Endothelial cell of umbilical vein (primary cell): ENCODE results near the gene PNPLA7. TPM values are rescaled to one million over a fixed set of nuclear protein-coding genes. Genes with fewer than 3 reads are reported as not detected.

Source experiments
- BruUV-seq: library from RNA; stranded (reverse); fragments of 400-500 nt; replicated peaks from 2 replicates; lab custom pipeline; 2021; lab: Mats Ljungman, UMichigan
- CTCF ChIA-PET: fragments of 300-600, 350-600 bp; sonication (Branson Sonifier 250); formaldehyde crosslinking; loops from one replicate; lab custom pipeline; 2021; ENCODE audit warnings: antibody characterized with exemption, inconsistent platforms; lab: Charles Lee
- POLR2A ChIA-PET: fragments of 300-600, 350-600 bp; sonication (Branson Sonifier 250); formaldehyde crosslinking; loops from one replicate; lab custom pipeline; 2021; ENCODE audit warnings: antibody characterized with exemption, inconsistent platforms; lab: Charles Lee
- DNase-seq: peaks from one replicate; pipeline ENCODE4 v3.0.0-alpha.2; 2011; ENCODE audit warnings: low read depth, low spot score
- FAIRE-seq: peaks from 2 replicates; lab custom pipeline; 2011; peaks lifted over from hg19 to GRCh38; lab: Jason Lieb, UNC
- H2AFZ ChIP-seq: 2 replicates; pipeline ENCODE4 v1.6.0; 2012; ENCODE audit warnings: low read depth, low read length, control low read depth, inconsistent platforms
- H3K27ac ChIP-seq: 2 replicates; pipeline ENCODE4 v1.5.1; 2011; ENCODE audit warnings: low read depth, mild to moderate bottlenecking, control low read depth, low read length, moderate library complexity; ENCODE audit not compliant: insufficient read depth
- H3K27me3 ChIP-seq, 2 experiments: 2 replicates each; pipeline versions ENCODE4 v1.6.0 to v1.6.1; 2011; ENCODE audit warnings: low read length in 2 of 2, mixed read lengths in 1 of 2; ENCODE audit not compliant: control insufficient read depth in 2 of 2, insufficient read depth in 2 of 2
- H3K36me3 ChIP-seq, 2 experiments: 2 replicates in 1 of 2; 3 replicates in 1 of 2; pipeline ENCODE4 v1.5.1; 2011; ENCODE audit warnings: low read length in 2 of 2, mild to moderate bottlenecking in 1 of 2, moderate library complexity in 1 of 2; ENCODE audit not compliant: control insufficient read depth in 2 of 2, insufficient read depth in 2 of 2; ENCODE audit errors: extremely low read depth in 1 of 2
- H3K4me1 ChIP-seq: 3 replicates; pipeline ENCODE4 v1.5.1; 2011; ENCODE audit warnings: mild to moderate bottlenecking, low read length; ENCODE audit not compliant: control insufficient read depth, insufficient read depth; ENCODE audit errors: extremely low read depth
- H3K4me2 ChIP-seq: 2 replicates; pipeline ENCODE4 v1.6.1; 2011; ENCODE audit warnings: low read length, control low read depth, mixed read lengths; ENCODE audit not compliant: insufficient read depth
- H3K4me3 ChIP-seq, 3 experiments: fragments of 200-600 bp in 1 of 3; sonication (generic), shearing (Covaris generic) in 1 of 3; replicated peaks in 1 of 3; 2 replicates each; pipeline ENCODE4 v1.5.1; 2011 to 2016; ENCODE audit warnings: control low read depth in 3 of 3, low read length in 3 of 3, mild to moderate bottlenecking in 2 of 3, inconsistent platforms in 1 of 3, low read depth in 1 of 3, moderate library complexity in 1 of 3; ENCODE audit not compliant: insufficient read depth in 1 of 3
- H3K79me2 ChIP-seq: 2 replicates; pipeline ENCODE4 v1.6.0; 2012; ENCODE audit warnings: low read length, inconsistent platforms; ENCODE audit not compliant: control insufficient read depth, insufficient read depth
- H3K9ac ChIP-seq: replicated peaks from 2 replicates; pipeline ENCODE3; 2011; ENCODE audit warnings: low read length, control low read depth; ENCODE audit not compliant: insufficient read depth; ENCODE audit errors: extremely low read depth
- H3K9me1 ChIP-seq: replicated peaks from 3 replicates; pipeline ENCODE4 v1.6.0; 2011; ENCODE audit warnings: mild to moderate bottlenecking, low read length; ENCODE audit not compliant: control insufficient read depth, insufficient read depth; ENCODE audit errors: extremely low read depth
- H3K9me3 ChIP-seq: replicated peaks from 2 replicates; pipeline ENCODE4 v1.5.1; 2012; ENCODE audit warnings: low read length, inconsistent platforms; ENCODE audit not compliant: control insufficient read depth, insufficient read depth
- H4K20me1 ChIP-seq: replicated peaks from 2 replicates; pipeline ENCODE3; 2011; ENCODE audit warnings: mild to moderate bottlenecking, low read length; ENCODE audit not compliant: control insufficient read depth, insufficient read depth; ENCODE audit errors: extremely low read depth
- CTCF ChIP-seq, 2 donors: IDR thresholded peaks; 1 replicate in 1 of 2; 2 replicates in 1 of 2; pipeline ENCODE4 v1.5.1; 2011; ENCODE audit warnings: low read length in 2 of 2, mild to moderate bottlenecking in 2 of 2, moderate library complexity in 2 of 2, control low read depth in 1 of 2, inconsistent platforms in 1 of 2, low read depth in 1 of 2; ENCODE audit not compliant: insufficient read depth in 1 of 2; ENCODE audit errors: extremely low read depth in 1 of 2
- EZH2 ChIP-seq: IDR thresholded peaks from 2 replicates; pipeline ENCODE4 v1.6.1; 2012; ENCODE audit warnings: borderline replicate concordance, low read depth, mild to moderate bottlenecking, moderate library complexity, low read length, inconsistent platforms; ENCODE audit not compliant: severe bottlenecking
- FOS ChIP-seq: IDR thresholded peaks from 2 replicates; pipeline ENCODE4 v1.6.1; 2011; ENCODE audit warnings: mild to moderate bottlenecking, low read length, moderate library complexity, borderline replicate concordance; ENCODE audit not compliant: insufficient read depth
- GATA2 ChIP-seq: IDR thresholded peaks from 2 replicates; pipeline ENCODE4 v1.7.0; 2011; ENCODE audit warnings: low read depth, mild to moderate bottlenecking, moderate library complexity, mixed read lengths, low read length; ENCODE audit not compliant: insufficient read length, insufficient read depth
- JUN ChIP-seq: IDR thresholded peaks from 2 replicates; pipeline ENCODE4 v1.6.1; 2011; ENCODE audit warnings: borderline replicate concordance, low read depth; ENCODE audit not compliant: insufficient read length, insufficient read depth
- MAX ChIP-seq: IDR thresholded peaks from 2 replicates; pipeline ENCODE4 v1.6.1; 2011; ENCODE audit not compliant: insufficient read depth, insufficient read length
- MYC ChIP-seq: IDR thresholded peaks from one replicate; pipeline ENCODE4 v1.6.1; 2011; ENCODE audit warnings: mild to moderate bottlenecking, low read depth, low read length
- POLR2A ChIP-seq: IDR thresholded peaks from 2 replicates; pipeline ENCODE4 v1.6.1; 2012; ENCODE audit warnings: low read depth, mild to moderate bottlenecking, control low read depth, low read length
- POLR2AphosphoS5 ChIP-seq: IDR thresholded peaks from 2 replicates; pipeline ENCODE4 v1.6.1; 2012; ENCODE audit warnings: low read depth, mild to moderate bottlenecking, control low read depth, low read length, moderate library complexity; ENCODE audit not compliant: insufficient read depth
- dilution Hi-C: fragments of 300-500 bp; cut with MboI; formaldehyde crosslinking; loops from one replicate; pipeline ENCODE4 v1.15.0; 2019; ENCODE audit warnings: low sequenced_read_pairs; ENCODE audit not compliant: extremely low pct_ligation_motif_present
- intact Hi-C: fragments of 100-400 bp; cut with micrococcal nuclease; formaldehyde crosslinking; loops from one replicate; pipeline ENCODE4 v1.10.0; 2022
- polyA plus RNA-seq, 4 experiments: library from polyadenylated mRNA; depleted of rRNA in 3 of 4; stranded (reverse) in 3 of 4; unstranded in 1 of 4; fragments of >200 nt; gene quantifications; 2 replicates each; pipeline versions ENCODE4 v1.2.1 to v1.2.3, GENCODE V29; 2011 to 2012; ENCODE audit warnings: missing spikeins in 1 of 4
- total RNA-seq: library from RNA; stranded (reverse); gene quantifications from 2 replicates; pipeline ENCODE4 v1.2.3, GENCODE V29; 2021

PNPLA7 gene
- total and polyA plus RNA-seq, 2 donors (not counting 3 experiments of a cell fraction or from before 2014, with no cell fraction given): 1.0 to 1.9 TPM

- dilution Hi-C loops (no loop called here), intact Hi-C loops (no loop called here)
- H2AFZ ChIP-seq: no peak overlapping the region
- H3K79me2 ChIP-seq: no peaks in the 10 kb centered on the region
- BruUV-seq: no TSS peak
- no peak overlapping the region for H3K27ac ChIP-seq
- H3K4me2 ChIP-seq: no peak overlapping the region
- no peaks in the 10 kb centered on the region for H3K4me1 ChIP-seq
- H3K4me3 ChIP-seq: no peak overlapping the region
- TF ChIP-seq MAX (no peak), FOS (no peak)
- DNase-seq (no peak), FAIRE-seq (no peak)
- ChIA-PET POLR2A (no interaction called here), CTCF (interaction anchor here (1.0 kb wide), 1 partner anchor 8 kb away, joined by 3 read pairs; no protein-coding TSS in a partner anchor)
- no peaks in the 10 kb centered on the region for H3K9me1 ChIP-seq
- no peaks in the 10 kb centered on the region for H4K20me1 ChIP-seq
- no peak overlapping the region for H3K9ac ChIP-seq
- no peaks in the 10 kb centered on the region for H3K9me3 ChIP-seq
- H3K36me3 ChIP-seq: no peaks in the 10 kb centered on the region
- H3K27me3 ChIP-seq: no peaks in the 10 kb centered on the region
Measured at GRCh38 chr9:137543237-137543963, 6.8 kb downstream of the PNPLA7 start.

GRCh38 chr9:137542486-137542885 is 7.7 kb downstream of the PNPLA7 start:
- dilution Hi-C loops: no loop called here
- Histone ChIP-seq H3K4me3 (no peak overlapping the region), H3K9ac (no peak overlapping the region), H3K9me3 (no peaks in the 10 kb centered on the region), H3K4me2 (no peak overlapping the region), H3K79me2 (no peaks in the 10 kb centered on the region), H3K36me3 (no peaks in the 10 kb centered on the region), H3K27ac (no peak overlapping the region), H2AFZ (no peak overlapping the region), H4K20me1 (no peaks in the 10 kb centered on the region), H3K27me3 (no peaks in the 10 kb centered on the region), H3K9me1 (no peaks in the 10 kb centered on the region), H3K4me1 (no peaks in the 10 kb centered on the region)
- DNase-seq (no peak), FAIRE-seq (no peak)
- ChIA-PET CTCF (interaction anchor here (1.0 to 1.7 kb wide), 3 partner anchors 7 to 12 kb away, joined by 3 to 7 read pairs (median 5); partner anchors contain the start of gene MRPL41), POLR2A (no interaction called here)
- TF ChIP-seq CTCF (IDR thresholded peaks at IDR 0.05; ENCODE audit: extremely low read depth in 1 of 2, insufficient read depth in 1 of 2, low read depth in 1 of 2, low read length in 2 of 2) (no peak), FOS (no peak), JUN (no peak), POLR2AphosphoS5 (no peak), GATA2 (no peak), EZH2 (no peak), POLR2A (no peak), MAX (no peak), MYC (no peak)
- no TSS peak for BruUV-seq
- intact Hi-C loops: no loop called here
